B cell (primary cell): ENCODE measurements around the gene PIK3CD. TPM values are rescaled to one million over a fixed set of nuclear protein-coding genes. Genes with fewer than 3 reads are reported as not detected.

Source experiments
- ATAC-seq: fragments of 200-7000 bp; cut with Tn5 transposase; one replicate; pipeline ENCODE4 v1.10.0; 2021; ENCODE audit warnings: low read depth, mild to moderate bottlenecking, moderate number of reproducible peaks, moderate library complexity
- CTCF ChIA-PET: fragments of 350-600 bp; sonication (Branson Sonifier 250); formaldehyde crosslinking; loops from one replicate; lab custom pipeline; 2021; ENCODE audit warnings: antibody characterized with exemption, inconsistent platforms; lab: Charles Lee
- POLR2A ChIA-PET: fragments of 350-600 bp; sonication (Branson Sonifier 250); formaldehyde crosslinking; loops from one replicate; lab custom pipeline; 2021; ENCODE audit warnings: antibody characterized with exemption; lab: Charles Lee
- DNase-seq: peaks from one replicate; pipeline ENCODE4 v3.0.0; 2013
- H2AFZ ChIP-seq: 2 replicates; pipeline ENCODE4 v1.6.1; 2012; ENCODE audit warnings: mild to moderate bottlenecking, low read depth, low read length; ENCODE audit not compliant: insufficient read depth, poor library complexity, severe bottlenecking
- H3K27ac ChIP-seq, 2 donors: 1 replicate in 1 of 2; 2 replicates in 1 of 2; pipeline ENCODE4 v1.5.1; 2012 to 2013; ENCODE audit warnings: low read length in 2 of 2, mild to moderate bottlenecking in 2 of 2, moderate library complexity in 1 of 2
- H3K27me3 ChIP-seq, 4 experiments: fragments of 200-600 bp in 1 of 4; sonication (generic) in 1 of 4; replicated peaks in 1 of 4; 1 replicate in 2 of 4; 2 replicates in 2 of 4; pipeline versions ENCODE4 v1.6.1 to v1.7.0; 2013 to 2016; ENCODE audit warnings: low read length in 3 of 4, mild to moderate bottlenecking in 2 of 4, mixed read lengths in 1 of 4, moderate library complexity in 1 of 4; ENCODE audit not compliant: insufficient read depth in 4 of 4, control insufficient read depth in 3 of 4; ENCODE audit errors: control extremely low read depth in 1 of 4
- H3K36me3 ChIP-seq, 2 experiments: replicated peaks in 1 of 2; 1 replicate in 1 of 2; 2 replicates in 1 of 2; pipeline versions ENCODE4 v1.6.1 to v1.7.1; 2013; ENCODE audit warnings: low read length in 1 of 2; ENCODE audit not compliant: insufficient read depth in 2 of 2, control insufficient read depth in 1 of 2; ENCODE audit errors: control extremely low read depth in 1 of 2, extremely low read depth in 1 of 2
- H3K4me1 ChIP-seq, 2 donors: fragments of 200-600 bp in 1 of 2; sonication (generic) in 1 of 2; 1 replicate in 1 of 2; 2 replicates in 1 of 2; pipeline versions ENCODE4 v1.5.1 to v1.6.1; 2013 to 2017; ENCODE audit warnings: low read length in 2 of 2; ENCODE audit not compliant: control insufficient read depth in 2 of 2, insufficient read depth in 2 of 2
- H3K4me2 ChIP-seq: replicated peaks from 2 replicates; pipeline ENCODE3; 2012; ENCODE audit warnings: mild to moderate bottlenecking, low read depth, low read length; ENCODE audit not compliant: poor library complexity, severe bottlenecking
- H3K4me3 ChIP-seq, 5 experiments: fragments of 200-600 bp in 1 of 5; sonication (generic) in 1 of 5; 1 replicate in 3 of 5; 2 replicates in 2 of 5; pipeline versions ENCODE4 v1.5.1 to v1.7.0; 2011 to 2016; ENCODE audit warnings: low read length in 4 of 5, mild to moderate bottlenecking in 4 of 5, low read depth in 2 of 5, control low read depth in 1 of 5, moderate library complexity in 1 of 5; ENCODE audit not compliant: insufficient read depth in 1 of 5; ENCODE audit errors: control extremely low read depth in 1 of 5, extremely low read depth in 1 of 5
- H3K79me2 ChIP-seq: fragments of 200-600 bp; sonication (generic); one replicate; pipeline ENCODE4 v1.6.0; 2016; ENCODE audit warnings: low read length; ENCODE audit not compliant: control insufficient read depth, insufficient read depth
- H3K9ac ChIP-seq: fragments of 200-600 bp; sonication (generic); 2 replicates; pipeline ENCODE4 v1.6.1; 2017; ENCODE audit warnings: mild to moderate bottlenecking, low read length, moderate library complexity
- H3K9me3 ChIP-seq, 3 donors: one replicate each; pipeline versions ENCODE4 v1.6.1 to v1.7.1; 2013; ENCODE audit warnings: low read length in 2 of 3; ENCODE audit not compliant: control insufficient read depth in 2 of 3, insufficient read depth in 1 of 3; ENCODE audit errors: control extremely low read depth in 1 of 3
- H4K20me1 ChIP-seq: 2 replicates; pipeline ENCODE4 v1.6.0; 2012; ENCODE audit warnings: mild to moderate bottlenecking, low read length; ENCODE audit not compliant: insufficient read depth, control insufficient read depth, poor library complexity, severe bottlenecking
- H3K27ac Mint-ChIP-seq: one replicate; pipeline ENCODE4 v1.8.0; 2021; ENCODE audit warnings: mixed read lengths
- H3K27me3 Mint-ChIP-seq: one replicate; pipeline ENCODE4 v1.8.0; 2021; ENCODE audit warnings: mixed read lengths
- H3K4me1 Mint-ChIP-seq: one replicate; pipeline ENCODE4 v1.8.0; 2021; ENCODE audit warnings: mixed read lengths
- H3K4me3 Mint-ChIP-seq: one replicate; pipeline ENCODE4 v1.8.0; 2021; ENCODE audit warnings: mixed read lengths
- H3K9me3 Mint-ChIP-seq: one replicate; pipeline ENCODE4 v1.8.0; 2022; ENCODE audit warnings: mixed read lengths; ENCODE audit not compliant: insufficient read depth
- EZH2 ChIP-seq: IDR thresholded peaks from 2 replicates; pipeline ENCODE4 v1.6.1; 2012; ENCODE audit warnings: borderline replicate concordance, low read depth, mild to moderate bottlenecking, moderate library complexity, low read length; ENCODE audit not compliant: insufficient read depth, poor library complexity, severe bottlenecking
- WGBS: methylation state at CpG from one replicate; pipeline ENCODE4 v1.1.5; 2013; ENCODE audit warnings: missing lambda C conversion rate; ENCODE audit not compliant: insufficient coverage; 5-methylcytosine and 5-hydroxymethylcytosine counted together
- intact Hi-C: fragments of 100-400 bp; cut with micrococcal nuclease; formaldehyde crosslinking; loops from one replicate; pipeline ENCODE4 v1.10.0; 2022
- polyA plus RNA-seq: library from polyadenylated mRNA; depleted of rRNA; stranded (reverse); fragments of >200 nt; gene quantifications from 2 replicates; pipeline ENCODE4 v1.2.3, GENCODE V29; 2012
- total RNA-seq, 2 donors: library from RNA; stranded (reverse); fragments of 120-200 nt in 1 of 2; gene quantifications; 1 replicate in 1 of 2; 2 replicates in 1 of 2; pipeline versions ENCODE4 v1.2.3 to v1.2.4, GENCODE V29; 2013 to 2022
- TF ChIP-seq, protein P1 (sequence below): fragments of 200-600 bp; IDR thresholded peaks from one replicate; pipeline ENCODE4 v1.8.0; 2022; ENCODE audit warnings: antibody characterized with exemption, mild to moderate bottlenecking

PIK3CD gene
- total and polyA plus RNA-seq, 2 donors (not counting 1 experiment from before 2014, with no cell fraction given) = 144 to 222 TPM

DNA sequence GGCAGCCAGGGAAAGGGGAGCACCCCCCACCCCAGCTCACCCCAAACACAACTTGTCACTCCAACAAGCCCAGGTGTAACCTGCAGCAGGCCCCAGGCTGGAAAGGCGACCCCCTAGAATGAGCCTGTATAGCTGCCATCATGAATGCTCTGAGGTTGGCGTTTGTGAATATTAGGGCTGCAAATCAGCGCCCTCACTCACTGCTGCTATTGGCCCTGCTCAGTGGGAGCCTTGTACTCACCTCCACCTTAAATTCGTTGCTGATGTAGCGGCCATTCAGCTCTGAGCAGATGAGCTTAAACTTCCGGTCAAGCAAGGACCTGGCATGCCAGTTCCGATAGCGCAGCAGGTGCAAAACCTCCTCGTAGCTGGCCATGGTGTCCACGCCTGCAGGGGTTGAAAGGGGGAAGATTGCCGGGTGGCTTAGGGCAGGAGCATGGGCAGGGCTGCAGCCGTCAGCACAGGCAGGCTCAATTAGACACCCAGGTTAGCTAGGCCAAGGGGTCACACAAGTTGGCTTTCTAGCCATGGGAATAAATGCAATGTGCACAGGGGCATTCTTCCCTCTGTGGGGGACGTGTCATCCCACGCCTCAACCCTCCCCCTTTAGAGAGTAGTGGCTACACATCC is 81.7 kb downstream of the PIK3CD start:
- intact Hi-C loops = no loop called here
- peaks cover 31% of the 10 kb centered on the region for H3K4me1 Mint-ChIP-seq
- DNase-seq (no peak), ATAC-seq (no peak)
- peak overlapping the region; percentile 53 for H3K27ac Mint-ChIP-seq
- H2AFZ ChIP-seq = no peak overlapping the region
- no peak overlapping the region for H3K4me3 ChIP-seq
- 94% methylated on average over 14 of the region's 14 CpGs for WGBS
- H3K27me3 ChIP-seq = no peaks in the 10 kb centered on the region
- H3K79me2 ChIP-seq = no peaks in the 10 kb centered on the region
- TF ChIP-seq, protein P1, sequence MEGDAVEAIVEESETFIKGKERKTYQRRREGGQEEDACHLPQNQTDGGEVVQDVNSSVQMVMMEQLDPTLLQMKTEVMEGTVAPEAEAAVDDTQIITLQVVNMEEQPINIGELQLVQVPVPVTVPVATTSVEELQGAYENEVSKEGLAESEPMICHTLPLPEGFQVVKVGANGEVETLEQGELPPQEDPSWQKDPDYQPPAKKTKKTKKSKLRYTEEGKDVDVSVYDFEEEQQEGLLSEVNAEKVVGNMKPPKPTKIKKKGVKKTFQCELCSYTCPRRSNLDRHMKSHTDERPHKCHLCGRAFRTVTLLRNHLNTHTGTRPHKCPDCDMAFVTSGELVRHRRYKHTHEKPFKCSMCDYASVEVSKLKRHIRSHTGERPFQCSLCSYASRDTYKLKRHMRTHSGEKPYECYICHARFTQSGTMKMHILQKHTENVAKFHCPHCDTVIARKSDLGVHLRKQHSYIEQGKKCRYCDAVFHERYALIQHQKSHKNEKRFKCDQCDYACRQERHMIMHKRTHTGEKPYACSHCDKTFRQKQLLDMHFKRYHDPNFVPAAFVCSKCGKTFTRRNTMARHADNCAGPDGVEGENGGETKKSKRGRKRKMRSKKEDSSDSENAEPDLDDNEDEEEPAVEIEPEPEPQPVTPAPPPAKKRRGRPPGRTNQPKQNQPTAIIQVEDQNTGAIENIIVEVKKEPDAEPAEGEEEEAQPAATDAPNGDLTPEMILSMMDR = no peak
- no peak for TF ChIP-seq EZH2
- CTCF ChIA-PET = interaction anchor here (1.0 to 1.7 kb wide), 8 partner anchors 8 to 236 kb away, joined by 3 to 8 read pairs (median 4); no protein-coding TSS in a partner anchor
- H3K4me2 ChIP-seq = no peak overlapping the region
- H4K20me1 ChIP-seq = peaks cover 43% of the 10 kb centered on the region
- H3K4me3 Mint-ChIP-seq = peak overlapping the region; percentile 15
- no peaks in the 10 kb centered on the region for H3K9me3 Mint-ChIP-seq
- peaks cover 11 to 21% of the 10 kb centered on the region in 2 donors for H3K4me1 ChIP-seq
- H3K27me3 Mint-ChIP-seq = no peaks in the 10 kb centered on the region
- peaks cover 0 to 96% of the 10 kb centered on the region in 2 experiments for H3K36me3 ChIP-seq
- no peaks in the 10 kb centered on the region for H3K9me3 ChIP-seq
- peak overlapping the region in 1 of 2 donors; percentile 53 for H3K27ac ChIP-seq
- POLR2A ChIA-PET = interaction anchor here (0.5 to 0.6 kb wide), 3 partner anchors 32 to 81 kb away, joined by 3 to 7 read pairs (median 3); no protein-coding TSS in a partner anchor
- H3K9ac ChIP-seq = no peak overlapping the region

- 96% methylated on average over 19 of the region's 19 CpGs for WGBS
- POLR2A ChIA-PET = no interaction called here
- Histone ChIP-seq H3K9ac (no peak overlapping the region), H3K79me2 (peaks cover 6% of the 10 kb centered on the region), H4K20me1 (peaks cover 30% of the 10 kb centered on the region), H3K4me1 (peaks cover 11 to 21% of the 10 kb centered on the region in 2 donors), H3K4me2 (no peak overlapping the region), H3K4me3 (no peak overlapping the region), H3K9me3 (no peaks in the 10 kb centered on the region), H3K36me3 (peaks cover 0 to 85% of the 10 kb centered on the region in 2 experiments), H2AFZ (no peak overlapping the region), H3K27me3 (no peaks in the 10 kb centered on the region), H3K27ac (no peak overlapping the region)
- Mint-ChIP-seq H3K4me3 (no peak overlapping the region), H3K27ac (peak overlapping the region; percentile 53), H3K4me1 (peaks cover 27% of the 10 kb centered on the region), H3K27me3 (no peaks in the 10 kb centered on the region), H3K9me3 (no peaks in the 10 kb centered on the region)
- TF ChIP-seq, protein P1 = no peak
- intact Hi-C loops = no loop called here
- ATAC-seq (no peak), DNase-seq (no peak)
- CTCF ChIA-PET = interaction anchor here (1.5 kb wide), 1 partner anchor 11 kb away, joined by 3 read pairs; no protein-coding TSS in a partner anchor
Measured at GRCh38 chr1:9735800-9736199, 84.3 kb downstream of the PIK3CD start.
